ENCODE results near the gene LRP1.

DNA sequence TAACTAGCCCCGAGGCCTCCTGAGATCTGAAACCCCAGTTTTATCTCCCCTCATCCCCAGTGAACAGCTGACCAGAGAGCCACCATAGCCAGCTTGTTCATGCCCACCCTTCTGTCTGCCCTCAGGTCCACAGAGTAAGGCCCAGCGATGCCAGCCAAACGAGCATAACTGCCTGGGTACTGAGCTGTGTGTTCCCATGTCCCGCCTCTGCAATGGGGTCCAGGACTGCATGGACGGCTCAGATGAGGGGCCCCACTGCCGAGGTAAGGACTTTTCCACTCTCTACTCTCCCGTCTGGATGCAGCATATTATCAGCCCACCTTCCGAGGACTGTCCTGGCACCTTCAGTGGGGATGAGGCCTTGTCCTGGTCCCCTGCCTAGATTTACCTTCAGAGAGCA is 13.0 kb downstream of the LRP1 start:
- TF ChIP-seq POLR2AphosphoS5 (IDR thresholded peaks at IDR 0.05; ENCODE audit: borderline replicate concordance, low read depth, low read length) (no peak), EZH2 (IDR thresholded peaks at IDR 0.05) (no peak), FOXP2 (optimal IDR thresholded peaks at IDR 0.05; ENCODE audit: control extremely low read depth, extremely low read length, insufficient read depth) (no peak)

Measured in SK-N-MC (cell line).